Head of caudate nucleus (tissue), 42 donors: ENCODE results near the gene MED10.

Source experiments
- DNase-seq, 42 donors: peaks; one replicate each; pipeline versions ENCODE4 v3.0.0 to v3.0.0-alpha.2; 2020 to 2021; ENCODE audit warnings: mixed read lengths in 7 of 42
- intact Hi-C: fragments of 100-400 bp; cut with DNase I; formaldehyde crosslinking; loops from one replicate; pipeline ENCODE4 v1.15.0; 2022

MED10 gene

GRCh38 chr5:6401410-6401809 is 23.1 kb upstream of the MED10 start:
- intact Hi-C loops = no loop called here
- no peak for DNase-seq

GRCh38 chr5:6399980-6400910 is 21.9 kb upstream of the MED10 start:
- no peak for DNase-seq
- intact Hi-C loops = no loop called here

GRCh38 chr5:6398570-6399230 is 20.4 kb upstream of the MED10 start:
- intact Hi-C loops = no loop called here
- DNase-seq = peak in 1 of 42 donors; percentile 38

GRCh38 chr5:6397536-6398269 is 19.4 kb upstream of the MED10 start:
- intact Hi-C loops = no loop called here
- DNase-seq = peak in 2 of 42 donors; percentile 14 to 17

GRCh38 chr5:6396836-6397535 is 18.6 kb upstream of the MED10 start:
- peak in 1 of 42 donors; percentile 10 for DNase-seq
- intact Hi-C loops = no loop called here

- intact Hi-C loops = no loop called here
- peak in 2 of 42 donors; percentile 26 to 32 for DNase-seq
These were observed 17.7 kb upstream of the MED10 start for GRCh38 chr5:6396043-6396442.

GRCh38 chr5:6395621-6396020 is 17.3 kb upstream of the MED10 start:
- intact Hi-C loops = no loop called here
- no peak for DNase-seq

GRCh38 chr5:6395102-6395445 is 16.7 kb upstream of the MED10 start:
- intact Hi-C loops = no loop called here
- DNase-seq = peak in 1 of 42 donors; percentile 21

- intact Hi-C loops = no loop called here
- peak in 2 of 42 donors; percentile 18 to 34 for DNase-seq
These were observed 16.2 kb upstream of the MED10 start for GRCh38 chr5:6394429-6395101.

- DNase-seq = peak in 2 of 42 donors; percentile 16 to 25
- intact Hi-C loops = no loop called here
These were observed 15.3 kb upstream of the MED10 start for GRCh38 chr5:6393596-6394194.

GRCh38 chr5:6392561-6392960 is 14.2 kb upstream of the MED10 start:
- intact Hi-C loops = no loop called here

GRCh38 chr5:6391151-6391550 is 12.8 kb upstream of the MED10 start:
- intact Hi-C loops = no loop called here
- DNase-seq = peak in 2 of 42 donors; percentile 22 to 24

More at GRCh38 chr5:6392561-6392960, 14.2 kb upstream of the MED10 start:
- peak in 1 of 42 donors; percentile 18 for DNase-seq

- intact Hi-C loops = no loop called here
- DNase-seq = peak in 2 of 42 donors; percentile 12 to 31
These were observed 11.7 kb upstream of the MED10 start for GRCh38 chr5:6389946-6390530.

- intact Hi-C loops = no loop called here
- peak in 1 of 42 donors; percentile 5 for DNase-seq
These were observed 11.1 kb upstream of the MED10 start for GRCh38 chr5:6389397-6389796.

GRCh38 chr5:6387970-6388369 is 9.6 kb upstream of the MED10 start:
- peak in 1 of 42 donors; percentile 39 for DNase-seq
- intact Hi-C loops = no loop called here

GRCh38 chr5:6386271-6386670 is 7.9 kb upstream of the MED10 start:
- intact Hi-C loops = no loop called here
- no peak for DNase-seq

GRCh38 chr5:6384856-6385255 is 6.5 kb upstream of the MED10 start:
- peak in 2 of 42 donors; percentile 22 to 33 for DNase-seq
- intact Hi-C loops = no loop called here

GRCh38 chr5:6383376-6383775 is 5.0 kb upstream of the MED10 start:
- intact Hi-C loops = no loop called here
- peak in 2 of 42 donors; percentile 26 to 38 for DNase-seq
